Superior temporal gyrus (tissue), 1 donor: ENCODE measurements around the gene PAK1IP1.
"Not testable (repeated sequence)": the region's sequence is repeated elsewhere in the genome, so short reads cannot be mapped to it uniquely, and the experiment has no call there.

ENCODE experiments used
- DNase-seq: peaks from one replicate; pipeline ENCODE4 v3.0.0-alpha.2; 2016; ENCODE audit errors: extremely low spot score

PAK1IP1 gene

GRCh38 chr6:10741643-10742042, 46.9 kb downstream of the PAK1IP1 start:
- not testable (repeated sequence) for DNase-seq

DNA sequence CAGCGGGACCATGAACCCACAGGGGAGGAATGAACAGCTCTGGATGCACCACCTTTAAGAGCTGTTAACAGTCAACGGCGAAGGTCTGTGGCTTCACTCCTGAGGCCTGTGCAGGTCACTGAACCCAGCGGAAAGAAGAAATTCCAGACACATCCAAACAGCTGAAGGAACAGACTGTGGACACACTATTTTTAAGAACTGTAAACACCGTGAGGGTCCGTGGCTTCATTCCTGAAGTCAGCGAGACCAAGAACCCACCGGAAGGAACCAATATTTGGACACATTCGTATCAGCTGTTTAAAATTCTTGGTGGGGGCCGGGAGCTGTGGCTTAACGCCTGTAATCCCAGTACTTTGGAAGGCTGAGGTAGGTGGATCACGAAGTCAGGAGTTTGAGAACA, 47.5 kb downstream of the PAK1IP1 start:
- DNase-seq = no peak

- no peak for DNase-seq
These were observed 48.7 kb downstream of the PAK1IP1 start for GRCh38 chr6:10743515-10743914.

- no peak for DNase-seq
These were observed 50.3 kb downstream of the PAK1IP1 start for GRCh38 chr6:10745116-10745515.

- peak; percentile 76 for DNase-seq
These were observed 52.1 kb downstream of the PAK1IP1 start for GRCh38 chr6:10746915-10747250.

DNA sequence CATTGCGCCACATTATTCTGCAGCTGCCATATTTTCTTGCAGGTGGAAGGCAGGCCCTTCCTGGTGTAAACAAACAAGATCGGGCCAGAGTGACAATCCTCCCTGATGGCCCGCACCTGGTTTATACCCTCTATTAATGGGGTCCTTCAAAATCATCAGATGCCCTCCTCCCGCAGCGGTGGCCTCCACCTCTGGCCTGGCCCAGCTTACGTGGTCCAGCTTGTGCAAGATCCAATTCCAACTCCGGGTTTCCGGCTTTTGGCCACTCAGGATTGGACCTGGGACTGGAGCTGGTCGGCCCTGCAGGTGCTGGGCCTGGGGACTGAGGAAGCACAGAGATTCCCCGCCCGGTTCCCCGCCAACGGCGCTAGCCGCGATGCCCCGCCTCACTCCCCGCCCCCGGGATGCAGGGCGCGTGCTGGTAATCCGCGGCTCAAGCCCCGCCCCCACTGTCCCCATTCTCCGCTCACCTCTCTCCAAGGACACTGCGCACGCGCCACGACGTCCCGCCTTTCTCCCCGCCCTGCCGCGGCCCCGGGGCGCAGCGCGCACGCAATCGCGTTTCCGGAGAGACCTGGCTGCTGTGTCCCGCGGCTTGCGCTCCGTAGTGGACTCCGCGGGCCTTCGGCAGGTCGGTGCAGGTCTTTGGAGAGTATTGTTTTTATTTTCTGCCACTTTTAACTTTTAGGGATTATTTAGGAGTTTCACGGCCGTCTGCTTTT, 52.6 kb downstream of the PAK1IP1 start, which contains the start of gene TMEM14B:
Gene TMEM14B (plus strand): TSS at position 555 of the 722 bp plus-strand sequence. CDS start 1,441 bp downstream, outside the sequence.
- DNase-seq = peak; percentile 97

DNA sequence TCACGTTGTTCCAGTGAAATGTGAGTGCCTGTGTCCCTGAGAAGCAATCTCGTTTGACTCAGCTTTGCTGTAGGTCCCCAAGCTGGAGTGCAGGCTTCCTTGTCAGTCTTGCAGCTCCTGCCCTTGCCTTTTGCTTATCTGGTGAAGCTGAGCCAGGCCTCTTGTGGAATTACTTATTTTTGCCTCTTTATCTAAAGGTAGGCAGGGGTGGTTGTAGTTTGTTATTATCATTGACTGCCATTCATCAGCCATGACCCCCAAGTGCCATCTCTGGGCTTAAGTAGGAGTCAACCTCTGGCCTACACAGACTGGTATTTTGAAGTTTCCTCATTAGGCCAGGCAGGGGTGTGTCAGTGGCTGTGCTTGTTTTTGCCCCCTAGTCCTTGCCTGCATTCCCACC, 55.0 kb downstream of the PAK1IP1 start:
- no peak for DNase-seq

DNA sequence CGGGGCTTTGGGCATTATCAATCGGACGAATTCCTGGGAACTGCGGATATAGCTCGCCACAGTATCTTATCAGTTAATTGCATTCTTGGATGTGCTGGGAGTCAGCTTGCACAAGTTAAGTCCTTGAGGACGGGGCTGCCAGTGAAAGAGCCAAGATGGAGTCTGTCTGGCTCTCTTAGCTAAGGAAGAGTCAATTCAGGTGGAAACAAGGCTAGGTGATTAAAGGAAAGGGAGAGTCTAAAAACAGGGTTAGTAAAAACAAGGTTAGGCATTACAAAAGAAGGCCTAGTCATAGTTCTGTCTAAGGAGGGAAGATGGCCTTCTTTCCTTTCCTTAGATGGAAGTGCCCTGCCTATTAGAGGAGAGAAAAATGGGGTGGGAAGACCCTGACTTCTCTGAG, 55.8 kb downstream of the PAK1IP1 start:
- DNase-seq = not testable (repeated sequence)

DNA sequence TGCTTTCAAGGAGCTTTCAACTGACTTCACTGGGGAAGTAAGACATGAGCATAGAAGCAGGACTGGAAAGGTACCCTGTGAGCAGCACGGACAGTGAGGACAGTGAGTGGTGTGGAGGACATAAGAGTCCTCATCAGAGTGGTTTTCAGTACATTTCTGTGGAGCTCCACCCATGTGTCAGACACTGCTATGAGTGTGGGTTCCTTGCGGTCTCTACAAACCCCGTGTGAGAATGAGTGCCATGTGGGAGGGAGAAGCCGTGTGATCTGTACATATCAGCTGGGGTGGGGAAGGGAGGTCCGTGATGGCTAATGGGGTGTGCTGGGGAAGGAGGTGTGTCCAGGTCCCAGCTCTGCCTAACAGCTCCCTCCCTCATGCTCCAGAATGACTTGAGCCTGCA, 57.0 kb downstream of the PAK1IP1 start:
- DNase-seq = not testable (repeated sequence)

DNA sequence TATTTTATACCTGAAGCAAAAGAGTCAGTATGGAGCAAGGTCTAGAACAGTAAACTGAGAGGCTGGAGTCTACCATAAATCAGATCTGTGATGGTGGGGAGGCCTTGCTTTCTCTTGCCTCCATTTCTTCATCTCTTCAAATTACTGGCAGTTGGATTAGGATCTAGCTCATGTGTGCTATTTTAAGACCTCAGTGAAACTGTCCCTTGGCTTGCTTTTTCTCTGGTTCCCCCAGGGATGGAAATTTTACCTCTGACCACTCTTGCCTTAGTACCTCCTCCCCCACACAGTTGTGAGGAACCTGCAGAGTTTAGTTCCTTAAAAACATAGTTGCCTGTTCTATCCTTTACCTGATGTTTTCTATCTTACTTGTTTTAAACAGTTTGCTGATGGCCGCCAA, 61.3 kb downstream of the PAK1IP1 start:
- no peak for DNase-seq
